Epithelial cell of esophagus (primary cell): ENCODE measurements around the gene CDH22.
A peak's percentile ranks its signal among the peaks of the same experiment; 100 is the strongest.

ENCODE experiments used
- DNase-seq: peaks from one replicate; pipeline ENCODE4 v3.0.0; 2010; ENCODE audit warnings: low read depth
- H3K4me3 ChIP-seq: 2 replicates; pipeline ENCODE4 v1.5.1; 2011; ENCODE audit warnings: mild to moderate bottlenecking, low read length, control low read depth
- TF ChIP-seq, protein P1 (sequence below): IDR thresholded peaks from 2 replicates; pipeline ENCODE4 v1.5.1; 2011; ENCODE audit warnings: low read depth, mild to moderate bottlenecking, low read length, control low read depth, inconsistent platforms; ENCODE audit not compliant: insufficient read depth; ENCODE audit errors: missing control alignments

CDH22 gene

DNA sequence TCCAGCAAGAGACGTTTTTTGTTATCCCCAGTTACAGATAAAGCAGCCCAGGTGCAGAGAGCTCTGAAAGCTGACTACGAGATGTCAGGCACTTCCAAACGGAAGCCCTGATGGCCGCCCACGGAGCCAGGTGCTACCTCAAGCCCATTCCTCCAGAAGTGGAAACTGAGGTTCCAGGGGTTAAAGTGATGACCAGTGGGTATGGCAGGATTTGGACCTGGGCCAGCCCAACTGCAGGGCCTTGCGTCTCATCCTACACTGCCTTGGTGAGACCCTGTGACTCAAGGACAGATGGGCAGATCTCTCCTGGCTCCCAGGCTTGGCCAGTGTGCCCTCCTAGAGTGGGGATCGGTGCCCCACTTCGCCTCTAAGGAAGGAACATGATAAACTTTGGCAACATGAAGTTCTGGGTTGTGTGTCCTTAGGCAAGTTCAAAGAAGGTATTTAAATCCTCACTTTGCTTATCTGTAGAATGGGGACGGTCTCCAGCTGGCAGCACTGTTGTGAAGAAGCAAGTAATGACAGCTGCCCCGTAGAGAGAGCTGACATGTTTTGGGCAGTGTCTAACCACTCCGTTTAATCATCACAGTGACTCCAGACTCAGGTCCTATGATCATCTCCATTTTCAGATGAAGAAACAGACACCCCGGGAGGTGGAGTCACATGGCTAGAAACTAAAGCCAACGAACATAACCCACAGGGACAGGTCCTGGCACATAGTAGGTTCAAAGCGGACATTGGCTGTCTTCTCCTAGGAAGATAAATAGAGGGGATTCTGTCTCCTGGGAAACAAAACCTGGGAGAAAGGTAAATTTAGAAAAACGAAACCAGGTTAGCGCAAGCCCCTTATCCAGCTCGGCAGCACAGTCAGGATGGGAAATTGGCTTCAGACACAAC lies 34.4 kb upstream of the CDH22 start:
- H3K4me3 ChIP-seq, result no peak overlapping the region
- DNase-seq, result peak; percentile 33
- TF ChIP-seq, protein P1, sequence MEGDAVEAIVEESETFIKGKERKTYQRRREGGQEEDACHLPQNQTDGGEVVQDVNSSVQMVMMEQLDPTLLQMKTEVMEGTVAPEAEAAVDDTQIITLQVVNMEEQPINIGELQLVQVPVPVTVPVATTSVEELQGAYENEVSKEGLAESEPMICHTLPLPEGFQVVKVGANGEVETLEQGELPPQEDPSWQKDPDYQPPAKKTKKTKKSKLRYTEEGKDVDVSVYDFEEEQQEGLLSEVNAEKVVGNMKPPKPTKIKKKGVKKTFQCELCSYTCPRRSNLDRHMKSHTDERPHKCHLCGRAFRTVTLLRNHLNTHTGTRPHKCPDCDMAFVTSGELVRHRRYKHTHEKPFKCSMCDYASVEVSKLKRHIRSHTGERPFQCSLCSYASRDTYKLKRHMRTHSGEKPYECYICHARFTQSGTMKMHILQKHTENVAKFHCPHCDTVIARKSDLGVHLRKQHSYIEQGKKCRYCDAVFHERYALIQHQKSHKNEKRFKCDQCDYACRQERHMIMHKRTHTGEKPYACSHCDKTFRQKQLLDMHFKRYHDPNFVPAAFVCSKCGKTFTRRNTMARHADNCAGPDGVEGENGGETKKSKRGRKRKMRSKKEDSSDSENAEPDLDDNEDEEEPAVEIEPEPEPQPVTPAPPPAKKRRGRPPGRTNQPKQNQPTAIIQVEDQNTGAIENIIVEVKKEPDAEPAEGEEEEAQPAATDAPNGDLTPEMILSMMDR, result no peak

GRCh38 chr20:46342010-46342378 lies 33.7 kb upstream of the CDH22 start:
- TF ChIP-seq, protein P1, result no peak
- no peak overlapping the region for H3K4me3 ChIP-seq
- no peak for DNase-seq

DNA sequence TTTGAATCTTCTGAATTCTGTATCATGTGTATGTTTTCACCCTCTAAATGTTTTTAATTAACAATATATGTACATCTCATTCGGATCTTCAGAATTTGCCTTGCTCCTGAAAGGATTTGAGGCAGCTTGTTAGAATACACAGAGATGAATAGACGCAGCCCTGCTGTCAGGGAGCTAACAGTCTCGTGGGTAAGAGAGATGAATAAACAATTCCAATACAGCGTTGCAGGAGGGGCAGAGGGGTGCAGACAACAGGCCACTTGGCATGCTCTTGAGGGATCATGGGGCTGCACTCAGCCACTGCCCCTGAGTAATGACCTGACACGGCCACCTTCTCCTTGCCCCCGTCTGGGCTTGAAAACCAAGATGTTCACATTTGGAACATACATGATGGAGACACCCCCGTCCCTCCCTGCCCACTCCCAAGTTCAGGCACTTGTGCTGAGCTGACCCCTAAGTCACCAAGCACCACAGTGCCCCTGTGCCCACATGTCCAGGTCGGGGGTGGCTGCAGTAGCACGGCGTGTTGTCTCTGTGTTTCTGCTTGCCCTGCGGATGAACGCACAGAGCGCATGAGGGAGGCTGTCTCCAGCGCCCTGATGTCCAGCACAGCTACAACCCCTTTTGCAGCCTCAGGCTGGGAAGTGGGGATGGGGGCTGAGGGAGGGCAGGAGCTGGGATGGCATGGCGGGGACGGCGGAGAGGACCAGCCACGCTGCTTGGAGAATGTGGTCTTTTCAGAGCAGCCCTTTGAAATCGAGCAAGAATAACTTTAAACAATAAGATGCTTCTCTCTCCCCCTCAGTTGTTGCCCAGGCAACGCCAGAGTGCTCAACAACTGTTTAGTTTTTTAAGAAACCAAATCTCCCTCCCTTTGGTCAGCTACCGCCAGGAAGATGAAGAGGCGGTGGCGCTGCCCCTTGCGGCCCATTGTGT lies 33.0 kb upstream of the CDH22 start:
- no peak for DNase-seq
- TF ChIP-seq, protein P1, result no peak
- H3K4me3 ChIP-seq, result no peak overlapping the region

- no peak for DNase-seq
- TF ChIP-seq, protein P1, result no peak
Measured at GRCh38 chr20:46339037-46339436, 30.7 kb upstream of the CDH22 start.

DNA sequence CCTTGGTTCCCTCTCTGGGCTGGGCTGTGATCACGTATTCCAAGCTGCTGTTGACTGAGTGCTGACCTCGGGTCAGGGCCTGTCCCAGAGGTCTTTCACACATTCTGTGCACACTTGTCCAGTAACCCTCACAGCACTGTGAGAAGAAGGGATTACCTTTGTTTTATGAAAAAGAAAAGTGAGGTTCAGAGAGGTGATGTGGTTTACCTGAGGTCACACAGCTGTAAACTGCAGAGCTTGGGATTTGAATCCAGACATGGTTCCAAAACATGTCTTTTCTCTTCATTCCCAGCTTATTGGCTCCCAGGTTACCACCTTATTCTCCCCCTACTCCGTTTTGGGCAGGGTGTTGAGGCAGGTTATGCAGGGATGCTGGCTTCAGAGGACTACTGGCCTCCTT lies 28.4 kb upstream of the CDH22 start:
- DNase-seq, result no peak
- TF ChIP-seq, protein P1, result no peak
- H3K4me3 ChIP-seq, result no peak overlapping the region

More at GRCh38 chr20:46339037-46339436, 30.7 kb upstream of the CDH22 start:
- H3K4me3 ChIP-seq, result no peak overlapping the region

- no peak for DNase-seq
- no peak overlapping the region for H3K4me3 ChIP-seq
- TF ChIP-seq, protein P1, result no peak
Measured at GRCh38 chr20:46334303-46334904, 26.1 kb upstream of the CDH22 start.
